Osteoblast (primary cell): ENCODE measurements around the gene ZNF691. TPM values are rescaled to one million over a fixed set of nuclear protein-coding genes. Genes with fewer than 3 reads are reported as not detected.

Experiments
- DNase-seq: peaks from one replicate; pipeline ENCODE4 v3.0.0; 2011; ENCODE audit warnings: low spot score, mixed read lengths; ENCODE audit not compliant: insufficient read length; ENCODE audit errors: missing footprints
- H2AFZ ChIP-seq: 2 replicates; pipeline ENCODE4 v1.6.0; 2011; ENCODE audit warnings: mild to moderate bottlenecking, low read length
- H3K27ac ChIP-seq: 2 replicates; pipeline ENCODE4 v1.5.1; 2011; ENCODE audit warnings: mild to moderate bottlenecking, low read depth, low read length, moderate library complexity
- H3K27me3 ChIP-seq: 2 replicates; pipeline ENCODE4 v1.6.0; 2012; ENCODE audit warnings: mild to moderate bottlenecking, control low read depth, inconsistent platforms, low read length, moderate library complexity; ENCODE audit not compliant: insufficient read depth
- H3K36me3 ChIP-seq: 2 replicates; pipeline ENCODE4 v1.5.1; 2011; ENCODE audit warnings: mild to moderate bottlenecking, low read length, control low read depth, moderate library complexity; ENCODE audit not compliant: insufficient read depth
- H3K4me1 ChIP-seq: 2 replicates; pipeline ENCODE4 v1.5.1; 2011; ENCODE audit warnings: mild to moderate bottlenecking, low read length, control low read depth, moderate library complexity; ENCODE audit not compliant: insufficient read depth
- H3K4me2 ChIP-seq: 2 replicates; pipeline ENCODE4 v1.6.0; 2011; ENCODE audit warnings: mild to moderate bottlenecking, low read length; ENCODE audit not compliant: insufficient read depth
- H3K4me3 ChIP-seq: fragments of 200-600 bp; sonication (generic); 3 replicates; pipeline ENCODE4 v1.5.1; 2012; ENCODE audit warnings: mild to moderate bottlenecking, low read length, inconsistent platforms; ENCODE audit not compliant: insufficient read depth
- H3K79me2 ChIP-seq: 2 replicates; pipeline ENCODE4 v1.6.0; 2012; ENCODE audit warnings: mild to moderate bottlenecking, low read length, control low read depth, inconsistent platforms; ENCODE audit not compliant: insufficient read depth
- H3K9me3 ChIP-seq: 2 replicates; pipeline ENCODE4 v1.5.1; 2011; ENCODE audit warnings: low read depth, low read length, control low read depth
- H4K20me1 ChIP-seq: 2 replicates; pipeline ENCODE4 v1.6.0; 2012; ENCODE audit warnings: mild to moderate bottlenecking, low read length, control low read depth; ENCODE audit not compliant: insufficient read depth
- CTCF ChIP-seq: IDR thresholded peaks from 2 replicates; pipeline ENCODE4 v1.5.1; 2011; ENCODE audit warnings: mild to moderate bottlenecking, low read depth, low read length, moderate library complexity; ENCODE audit errors: extremely low read depth
- total RNA-seq: library from RNA; depleted of rRNA; stranded (reverse); fragments of >200 nt; gene quantifications from 2 replicates; pipeline ENCODE4 v1.2.3, GENCODE V29; 2012

Gene ZNF691
- total RNA-seq, 1 donor: 5.4 TPM

GRCh38 chr1:42825036-42825851 is 21.2 kb upstream of the ZNF691 start:
- H3K36me3 ChIP-seq: peaks cover 6% of the 10 kb centered on the region
- H2AFZ ChIP-seq: no peak overlapping the region
- H3K4me2 ChIP-seq: no peak overlapping the region
- no peak overlapping the region for H3K4me3 ChIP-seq
- no peaks in the 10 kb centered on the region for H4K20me1 ChIP-seq
- H3K27ac ChIP-seq: no peak overlapping the region
- TF ChIP-seq CTCF: no peak
- H3K4me1 ChIP-seq: peaks cover 3% of the 10 kb centered on the region
- H3K9me3 ChIP-seq: no peaks in the 10 kb centered on the region
- no peak for DNase-seq
- no peaks in the 10 kb centered on the region for H3K79me2 ChIP-seq
- H3K27me3 ChIP-seq: no peaks in the 10 kb centered on the region

- H3K4me3 ChIP-seq: no peak overlapping the region
- H3K4me1 ChIP-seq: no peaks in the 10 kb centered on the region
- H3K27ac ChIP-seq: no peak overlapping the region
- no peaks in the 10 kb centered on the region for H3K27me3 ChIP-seq
- TF ChIP-seq CTCF: no peak
- H3K79me2 ChIP-seq: no peaks in the 10 kb centered on the region
- no peak for DNase-seq
- no peaks in the 10 kb centered on the region for H4K20me1 ChIP-seq
- no peak overlapping the region for H2AFZ ChIP-seq
- H3K36me3 ChIP-seq: peaks cover 14% of the 10 kb centered on the region
- H3K4me2 ChIP-seq: no peak overlapping the region
- H3K9me3 ChIP-seq: no peaks in the 10 kb centered on the region
Measured at GRCh38 chr1:42830631-42831030, 15.8 kb upstream of the ZNF691 start.

- no peak overlapping the region for H3K4me2 ChIP-seq
- no peak overlapping the region for H3K27ac ChIP-seq
- H2AFZ ChIP-seq: no peak overlapping the region
- no peak for DNase-seq
- H3K79me2 ChIP-seq: no peaks in the 10 kb centered on the region
- TF ChIP-seq CTCF: no peak
- no peaks in the 10 kb centered on the region for H3K27me3 ChIP-seq
- H4K20me1 ChIP-seq: no peaks in the 10 kb centered on the region
- H3K9me3 ChIP-seq: no peaks in the 10 kb centered on the region
- H3K36me3 ChIP-seq: peaks cover 14% of the 10 kb centered on the region
- no peak overlapping the region for H3K4me3 ChIP-seq
- no peaks in the 10 kb centered on the region for H3K4me1 ChIP-seq
Measured at GRCh38 chr1:42831273-42831672, 15.1 kb upstream of the ZNF691 start.

- no peak for DNase-seq
- H3K9me3 ChIP-seq: no peaks in the 10 kb centered on the region
- no peak overlapping the region for H3K4me3 ChIP-seq
- H3K4me1 ChIP-seq: no peaks in the 10 kb centered on the region
- no peak overlapping the region for H3K27ac ChIP-seq
- TF ChIP-seq CTCF: no peak
- no peaks in the 10 kb centered on the region for H3K27me3 ChIP-seq
- H3K79me2 ChIP-seq: no peaks in the 10 kb centered on the region
- no peaks in the 10 kb centered on the region for H4K20me1 ChIP-seq
- H2AFZ ChIP-seq: no peak overlapping the region
- H3K4me2 ChIP-seq: no peak overlapping the region
- H3K36me3 ChIP-seq: peaks cover 12% of the 10 kb centered on the region
Measured at GRCh38 chr1:42832641-42833240, 13.7 kb upstream of the ZNF691 start.
